ENCODE data around the gene ABCC12.

Gene ABCC12

GRCh38 chr16:48146131-48146530 is 9.7 kb downstream of the ABCC12 start:
- H3K9ac ChIP-seq (ENCODE audit: insufficient read length): no peak overlapping the region
- H3K4me3 ChIP-seq: no peak overlapping the region
- H3K9me3 ChIP-seq (ENCODE audit: low read depth, low read length): no peaks in the 10 kb centered on the region
- TF ChIP-seq EZH2 (IDR thresholded peaks at IDR 0.05) (no peak), FOXP2 (optimal IDR thresholded peaks at IDR 0.05; ENCODE audit: control extremely low read depth, extremely low read length, insufficient read depth) (no peak), POLR2AphosphoS5 (IDR thresholded peaks at IDR 0.05; ENCODE audit: borderline replicate concordance, low read depth, low read length) (no peak)
- H3K27ac ChIP-seq: no peak overlapping the region
- H3K36me3 ChIP-seq (ENCODE audit: insufficient read depth, low read length): no peaks in the 10 kb centered on the region
- no peak for DNase-seq (ENCODE audit: low read depth, low spot score)

GRCh38 chr16:48143812-48144368 is 11.9 kb downstream of the ABCC12 start:
- Histone ChIP-seq H3K9me3 (ENCODE audit: low read depth, low read length) (no peaks in the 10 kb centered on the region), H3K27ac (no peak overlapping the region), H3K9ac (ENCODE audit: insufficient read length) (no peak overlapping the region), H3K4me3 (no peak overlapping the region), H3K36me3 (ENCODE audit: insufficient read depth, low read length) (no peaks in the 10 kb centered on the region)
- no peak for DNase-seq (ENCODE audit: low read depth, low spot score)
- no peak for TF ChIP-seq FOXP2 (optimal IDR thresholded peaks at IDR 0.05; ENCODE audit: control extremely low read depth, extremely low read length, insufficient read depth)

- no peak overlapping the region for H3K9ac ChIP-seq (ENCODE audit: insufficient read length)
- H3K27ac ChIP-seq: no peak overlapping the region
These were observed 15.0 kb downstream of the ABCC12 start for GRCh38 chr16:48140821-48141220.

GRCh38 chr16:48139517-48139916 is 16.3 kb downstream of the ABCC12 start:
- TF ChIP-seq EZH2 (IDR thresholded peaks at IDR 0.05) (no peak), FOXP2 (optimal IDR thresholded peaks at IDR 0.05; ENCODE audit: control extremely low read depth, extremely low read length, insufficient read depth) (no peak), POLR2AphosphoS5 (IDR thresholded peaks at IDR 0.05; ENCODE audit: borderline replicate concordance, low read depth, low read length) (no peak)
- no peaks in the 10 kb centered on the region for H3K36me3 ChIP-seq (ENCODE audit: insufficient read depth, low read length)
- H3K27ac ChIP-seq: no peak overlapping the region
- DNase-seq (ENCODE audit: low read depth, low spot score): no peak
- H3K9me3 ChIP-seq (ENCODE audit: low read depth, low read length): no peaks in the 10 kb centered on the region
- H3K9ac ChIP-seq (ENCODE audit: insufficient read length): no peak overlapping the region
- no peak overlapping the region for H3K4me3 ChIP-seq

More at GRCh38 chr16:48140821-48141220, 15.0 kb downstream of the ABCC12 start:
- no peak for TF ChIP-seq POLR2AphosphoS5 (IDR thresholded peaks at IDR 0.05; ENCODE audit: borderline replicate concordance, low read depth, low read length)
- no peak for TF ChIP-seq FOXP2 (optimal IDR thresholded peaks at IDR 0.05; ENCODE audit: control extremely low read depth, extremely low read length, insufficient read depth)
- TF ChIP-seq EZH2 (IDR thresholded peaks at IDR 0.05): no peak
- no peaks in the 10 kb centered on the region for H3K9me3 ChIP-seq (ENCODE audit: low read depth, low read length)
- H3K36me3 ChIP-seq (ENCODE audit: insufficient read depth, low read length): no peaks in the 10 kb centered on the region
- no peak overlapping the region for H3K4me3 ChIP-seq
- DNase-seq (ENCODE audit: low read depth, low spot score): no peak

- Histone ChIP-seq H3K9ac (ENCODE audit: insufficient read length) (no peak overlapping the region), H3K9me3 (ENCODE audit: low read depth, low read length) (no peaks in the 10 kb centered on the region), H3K36me3 (ENCODE audit: insufficient read depth, low read length) (no peaks in the 10 kb centered on the region), H3K27ac (no peak overlapping the region), H3K4me3 (no peak overlapping the region)
- TF ChIP-seq EZH2 (IDR thresholded peaks at IDR 0.05) (no peak), POLR2AphosphoS5 (IDR thresholded peaks at IDR 0.05; ENCODE audit: borderline replicate concordance, low read depth, low read length) (no peak), FOXP2 (optimal IDR thresholded peaks at IDR 0.05; ENCODE audit: control extremely low read depth, extremely low read length, insufficient read depth) (no peak)
- no peak for DNase-seq (ENCODE audit: low read depth, low spot score)
These were observed 17.2 kb downstream of the ABCC12 start for GRCh38 chr16:48138543-48138942.

GRCh38 chr16:48137822-48138221 is 18.0 kb downstream of the ABCC12 start:
- Histone ChIP-seq H3K27ac (no peak overlapping the region), H3K9ac (ENCODE audit: insufficient read length) (no peak overlapping the region), H3K4me3 (no peak overlapping the region), H3K36me3 (ENCODE audit: insufficient read depth, low read length) (no peaks in the 10 kb centered on the region), H3K9me3 (ENCODE audit: low read depth, low read length) (no peaks in the 10 kb centered on the region)
- TF ChIP-seq FOXP2 (optimal IDR thresholded peaks at IDR 0.05; ENCODE audit: control extremely low read depth, extremely low read length, insufficient read depth) (no peak), EZH2 (IDR thresholded peaks at IDR 0.05) (no peak), POLR2AphosphoS5 (IDR thresholded peaks at IDR 0.05; ENCODE audit: borderline replicate concordance, low read depth, low read length) (no peak)
- DNase-seq (ENCODE audit: low read depth, low spot score): no peak

- no peak for DNase-seq (ENCODE audit: low read depth, low spot score)
- TF ChIP-seq EZH2 (IDR thresholded peaks at IDR 0.05) (no peak), POLR2AphosphoS5 (IDR thresholded peaks at IDR 0.05; ENCODE audit: borderline replicate concordance, low read depth, low read length) (no peak), FOXP2 (optimal IDR thresholded peaks at IDR 0.05; ENCODE audit: control extremely low read depth, extremely low read length, insufficient read depth) (no peak)
- Histone ChIP-seq H3K9ac (ENCODE audit: insufficient read length) (no peak overlapping the region), H3K4me3 (no peak overlapping the region), H3K9me3 (ENCODE audit: low read depth, low read length) (no peaks in the 10 kb centered on the region), H3K27ac (no peak overlapping the region), H3K36me3 (ENCODE audit: insufficient read depth, low read length) (no peaks in the 10 kb centered on the region)
These were observed 19.0 kb downstream of the ABCC12 start for GRCh38 chr16:48136547-48137360.

- no peak for TF ChIP-seq EZH2 (IDR thresholded peaks at IDR 0.05)
- TF ChIP-seq POLR2AphosphoS5 (IDR thresholded peaks at IDR 0.05; ENCODE audit: borderline replicate concordance, low read depth, low read length): no peak
- Histone ChIP-seq H3K36me3 (ENCODE audit: insufficient read depth, low read length) (no peaks in the 10 kb centered on the region), H3K9me3 (ENCODE audit: low read depth, low read length) (no peaks in the 10 kb centered on the region), H3K4me3 (no peak overlapping the region), H3K9ac (ENCODE audit: insufficient read length) (no peak overlapping the region), H3K27ac (no peak overlapping the region)
- no peak for DNase-seq (ENCODE audit: low read depth, low spot score)
These were observed 22.2 kb downstream of the ABCC12 start for GRCh38 chr16:48133455-48134211.
